Measurements from ENCODE around the gene GRM7.

DNA sequence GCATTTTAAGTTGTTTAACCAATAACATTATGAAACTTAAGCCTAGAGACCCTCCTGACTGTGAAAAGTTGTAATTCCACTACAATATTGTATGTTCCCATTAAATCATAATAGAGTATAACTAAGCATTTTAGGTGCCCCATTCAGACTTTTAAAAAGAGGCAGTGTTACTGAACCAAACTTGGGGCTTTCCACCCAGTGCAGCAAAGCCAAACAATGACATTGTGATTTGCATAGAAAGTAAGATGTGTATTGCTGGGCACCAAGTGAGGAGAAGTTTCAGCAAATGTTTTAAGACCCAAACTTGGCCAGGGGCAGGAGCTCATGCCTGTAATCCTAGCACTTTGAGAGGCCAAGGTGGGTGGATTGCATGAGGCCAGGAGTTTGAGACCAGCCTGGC is 706.2 kb downstream of the GRM7 start:
- no peak for TF ChIP-seq POLR2A (IDR thresholded peaks at IDR 0.05)
- TF ChIP-seq, protein P1, sequence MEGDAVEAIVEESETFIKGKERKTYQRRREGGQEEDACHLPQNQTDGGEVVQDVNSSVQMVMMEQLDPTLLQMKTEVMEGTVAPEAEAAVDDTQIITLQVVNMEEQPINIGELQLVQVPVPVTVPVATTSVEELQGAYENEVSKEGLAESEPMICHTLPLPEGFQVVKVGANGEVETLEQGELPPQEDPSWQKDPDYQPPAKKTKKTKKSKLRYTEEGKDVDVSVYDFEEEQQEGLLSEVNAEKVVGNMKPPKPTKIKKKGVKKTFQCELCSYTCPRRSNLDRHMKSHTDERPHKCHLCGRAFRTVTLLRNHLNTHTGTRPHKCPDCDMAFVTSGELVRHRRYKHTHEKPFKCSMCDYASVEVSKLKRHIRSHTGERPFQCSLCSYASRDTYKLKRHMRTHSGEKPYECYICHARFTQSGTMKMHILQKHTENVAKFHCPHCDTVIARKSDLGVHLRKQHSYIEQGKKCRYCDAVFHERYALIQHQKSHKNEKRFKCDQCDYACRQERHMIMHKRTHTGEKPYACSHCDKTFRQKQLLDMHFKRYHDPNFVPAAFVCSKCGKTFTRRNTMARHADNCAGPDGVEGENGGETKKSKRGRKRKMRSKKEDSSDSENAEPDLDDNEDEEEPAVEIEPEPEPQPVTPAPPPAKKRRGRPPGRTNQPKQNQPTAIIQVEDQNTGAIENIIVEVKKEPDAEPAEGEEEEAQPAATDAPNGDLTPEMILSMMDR (IDR thresholded peaks at IDR 0.05): no peak
- TF ChIP-seq POLR2AphosphoS5 (IDR thresholded peaks at IDR 0.05): no peak
